ENCODE data around the gene FXYD3.
"Not testable (repeated sequence)": the region's sequence is repeated elsewhere in the genome, so short reads cannot be mapped to it uniquely, and the experiment has no call there.

FXYD3 gene

DNA sequence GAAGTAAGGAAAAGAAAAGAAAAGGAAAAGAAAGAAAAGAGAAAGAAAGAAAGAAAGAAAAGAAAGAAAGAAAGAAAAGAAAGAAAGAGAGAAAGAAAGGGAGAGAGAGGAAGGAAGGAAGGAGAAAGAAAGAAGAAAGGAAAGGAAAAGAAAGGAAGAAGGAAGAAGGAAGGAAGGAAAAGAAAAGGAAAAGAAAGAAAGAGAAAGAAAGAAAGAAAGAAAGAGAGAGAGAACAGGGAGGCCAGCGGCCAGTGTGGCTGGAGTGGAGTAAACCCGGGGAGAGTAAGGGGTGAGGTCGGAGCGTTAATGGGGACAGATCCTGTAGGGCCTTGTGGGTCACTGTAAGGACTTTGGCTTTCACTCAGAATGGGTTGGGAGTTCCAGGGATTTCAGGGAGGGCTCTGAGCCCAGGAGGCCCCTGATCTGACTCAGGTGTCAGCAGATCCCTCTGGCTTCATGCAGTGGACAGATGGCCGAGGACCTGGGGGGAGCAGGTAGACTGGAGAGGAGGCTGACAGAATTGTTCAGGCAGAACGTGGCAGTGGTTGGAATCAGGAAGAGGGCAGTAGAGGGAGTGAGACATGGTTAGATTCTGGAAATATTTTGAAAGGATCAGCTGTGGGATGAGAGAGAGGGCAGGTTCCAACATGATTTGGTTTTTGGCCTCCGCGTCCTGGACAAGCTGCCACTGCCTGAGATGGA lies 19.8 kb upstream of the FXYD3 start:
- ChIA-PET POLR2A (ENCODE audit: low non-redundant PET) (no interaction called here), CTCF (interaction anchor here (0.5 to 1.4 kb wide), 5 partner anchors 22 to 90 kb away, joined by 3 to 6 read pairs (median 3); partner anchors contain the start of gene LGI4)
- peak; percentile 82 for DNase-seq (ENCODE audit: low spot score)
- H3K27ac ChIP-seq, result peak overlapping the region; percentile 92
- TF ChIP-seq, protein P1, sequence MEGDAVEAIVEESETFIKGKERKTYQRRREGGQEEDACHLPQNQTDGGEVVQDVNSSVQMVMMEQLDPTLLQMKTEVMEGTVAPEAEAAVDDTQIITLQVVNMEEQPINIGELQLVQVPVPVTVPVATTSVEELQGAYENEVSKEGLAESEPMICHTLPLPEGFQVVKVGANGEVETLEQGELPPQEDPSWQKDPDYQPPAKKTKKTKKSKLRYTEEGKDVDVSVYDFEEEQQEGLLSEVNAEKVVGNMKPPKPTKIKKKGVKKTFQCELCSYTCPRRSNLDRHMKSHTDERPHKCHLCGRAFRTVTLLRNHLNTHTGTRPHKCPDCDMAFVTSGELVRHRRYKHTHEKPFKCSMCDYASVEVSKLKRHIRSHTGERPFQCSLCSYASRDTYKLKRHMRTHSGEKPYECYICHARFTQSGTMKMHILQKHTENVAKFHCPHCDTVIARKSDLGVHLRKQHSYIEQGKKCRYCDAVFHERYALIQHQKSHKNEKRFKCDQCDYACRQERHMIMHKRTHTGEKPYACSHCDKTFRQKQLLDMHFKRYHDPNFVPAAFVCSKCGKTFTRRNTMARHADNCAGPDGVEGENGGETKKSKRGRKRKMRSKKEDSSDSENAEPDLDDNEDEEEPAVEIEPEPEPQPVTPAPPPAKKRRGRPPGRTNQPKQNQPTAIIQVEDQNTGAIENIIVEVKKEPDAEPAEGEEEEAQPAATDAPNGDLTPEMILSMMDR (conservative IDR thresholded peaks at IDR 0.05; ENCODE audit: low read depth), result no peak

DNA sequence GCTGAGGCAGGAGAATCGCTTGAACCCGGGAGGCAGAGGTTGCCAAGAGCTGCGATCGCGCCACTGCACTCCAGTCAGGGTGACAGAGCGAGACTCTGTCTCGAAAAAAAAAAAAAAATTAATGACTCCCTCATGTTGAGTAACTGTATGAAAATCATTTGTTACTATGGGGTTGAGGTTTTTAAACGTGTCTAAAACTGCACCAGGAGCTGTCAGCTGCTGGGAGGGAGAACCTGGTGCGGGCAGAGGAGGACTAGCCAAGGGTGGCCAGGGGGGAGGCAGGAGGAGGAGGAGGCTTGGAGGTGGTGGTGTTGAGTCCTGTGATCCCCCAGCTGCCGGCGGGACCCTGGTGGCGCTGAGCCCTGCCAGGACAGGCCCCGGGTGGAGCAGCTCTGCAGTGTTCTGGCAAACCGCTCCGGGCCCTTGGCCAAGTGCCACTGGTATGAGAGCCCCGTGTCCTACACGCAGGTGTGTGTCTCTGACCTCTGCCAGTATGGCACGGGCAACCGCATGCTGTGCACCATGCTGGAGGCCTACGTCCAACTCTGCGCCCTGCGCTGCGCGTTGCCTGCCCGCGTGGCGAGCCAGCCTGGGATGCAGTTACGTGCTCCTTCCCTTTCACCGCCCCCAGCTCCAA lies 17.1 kb upstream of the FXYD3 start:
- ChIA-PET POLR2A (ENCODE audit: low non-redundant PET) (no interaction called here), CTCF (interaction anchor here (0.6 to 3.1 kb wide), 3 partner anchors 16 to 32 kb away, joined by 3 to 16 read pairs (median 4); partner anchors contain the start of gene FXYD3)
- peak; percentile 59 for DNase-seq (ENCODE audit: low spot score)
- H3K27ac ChIP-seq, result peak overlapping the region; percentile 92
- TF ChIP-seq, protein P1 (conservative IDR thresholded peaks at IDR 0.05; ENCODE audit: low read depth), result no peak

DNA sequence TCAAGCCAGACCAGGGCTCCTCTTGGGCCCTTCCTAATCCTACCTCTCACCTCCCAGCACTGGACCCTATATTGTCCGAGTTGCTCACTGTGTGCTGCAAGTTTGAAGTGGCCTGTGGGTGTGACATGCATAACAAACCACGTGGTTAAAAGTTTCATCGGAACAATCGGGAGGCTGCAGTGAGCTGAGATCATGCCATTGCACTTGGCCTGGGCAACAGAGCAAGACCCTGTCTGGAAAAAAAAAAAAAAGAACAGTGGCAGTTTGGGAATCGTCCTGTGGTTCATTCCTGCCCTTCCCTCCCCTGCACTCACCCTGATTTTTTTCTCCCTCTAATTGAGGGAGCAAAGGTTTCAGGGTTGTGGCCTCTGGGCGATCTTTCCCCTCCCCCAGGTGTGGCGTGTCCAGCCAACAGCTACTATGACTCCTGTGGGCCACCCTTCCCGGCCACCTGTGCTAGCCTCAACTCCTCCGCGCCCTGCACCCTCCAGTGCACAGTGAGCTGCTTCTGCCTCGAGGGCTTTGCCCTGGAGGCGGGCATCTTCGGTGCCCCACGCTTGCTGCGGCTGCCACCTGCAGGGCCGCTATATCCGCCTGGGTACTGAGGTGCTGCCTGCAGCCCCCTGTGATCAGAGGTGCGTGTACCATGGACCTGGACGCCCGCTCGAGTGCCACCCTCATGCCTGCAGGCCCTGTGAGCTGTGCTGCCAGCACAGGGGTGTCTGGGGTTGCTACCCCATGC lies 16.3 kb upstream of the FXYD3 start:
- TF ChIP-seq, protein P1 (conservative IDR thresholded peaks at IDR 0.05; ENCODE audit: low read depth), result no peak
- DNase-seq (ENCODE audit: low spot score), result no peak
- POLR2A ChIA-PET (ENCODE audit: low non-redundant PET), result no interaction called here
- CTCF ChIA-PET, result interaction anchor here (3.1 kb wide), 1 partner anchor 16 kb away, joined by 16 read pairs; the partner anchor contains the start of gene FXYD3
- peak overlapping the region; percentile 92 for H3K27ac ChIP-seq

DNA sequence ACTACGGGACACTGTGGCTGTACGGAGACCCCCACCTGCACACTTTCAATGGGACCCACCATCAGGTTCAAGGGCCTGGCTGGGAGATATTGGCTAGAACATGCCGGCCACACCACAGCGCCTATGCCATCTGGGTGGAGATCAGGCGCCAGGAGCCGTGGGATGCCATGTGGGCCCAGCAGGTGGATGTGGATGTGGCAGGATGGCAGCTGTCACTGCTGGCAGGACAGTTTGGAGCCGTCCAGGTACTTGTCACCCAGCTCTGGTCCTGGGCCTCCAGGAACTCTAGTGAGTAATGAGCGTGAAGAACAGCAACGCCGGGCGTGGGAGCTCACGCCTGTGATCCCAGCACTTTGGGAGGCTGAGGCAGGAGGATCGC lies 15.7 kb upstream of the FXYD3 start:
- TF ChIP-seq, protein P1 (conservative IDR thresholded peaks at IDR 0.05; ENCODE audit: low read depth), result no peak
- CTCF ChIA-PET, result interaction anchor here (0.9 to 3.1 kb wide), 2 partner anchors 10 to 15 kb away, joined by 3 to 16 read pairs; partner anchors contain the start of gene FXYD3
- no peak for DNase-seq (ENCODE audit: low spot score)
- POLR2A ChIA-PET (ENCODE audit: low non-redundant PET), result no interaction called here
- peak overlapping the region; percentile 92 for H3K27ac ChIP-seq

DNA sequence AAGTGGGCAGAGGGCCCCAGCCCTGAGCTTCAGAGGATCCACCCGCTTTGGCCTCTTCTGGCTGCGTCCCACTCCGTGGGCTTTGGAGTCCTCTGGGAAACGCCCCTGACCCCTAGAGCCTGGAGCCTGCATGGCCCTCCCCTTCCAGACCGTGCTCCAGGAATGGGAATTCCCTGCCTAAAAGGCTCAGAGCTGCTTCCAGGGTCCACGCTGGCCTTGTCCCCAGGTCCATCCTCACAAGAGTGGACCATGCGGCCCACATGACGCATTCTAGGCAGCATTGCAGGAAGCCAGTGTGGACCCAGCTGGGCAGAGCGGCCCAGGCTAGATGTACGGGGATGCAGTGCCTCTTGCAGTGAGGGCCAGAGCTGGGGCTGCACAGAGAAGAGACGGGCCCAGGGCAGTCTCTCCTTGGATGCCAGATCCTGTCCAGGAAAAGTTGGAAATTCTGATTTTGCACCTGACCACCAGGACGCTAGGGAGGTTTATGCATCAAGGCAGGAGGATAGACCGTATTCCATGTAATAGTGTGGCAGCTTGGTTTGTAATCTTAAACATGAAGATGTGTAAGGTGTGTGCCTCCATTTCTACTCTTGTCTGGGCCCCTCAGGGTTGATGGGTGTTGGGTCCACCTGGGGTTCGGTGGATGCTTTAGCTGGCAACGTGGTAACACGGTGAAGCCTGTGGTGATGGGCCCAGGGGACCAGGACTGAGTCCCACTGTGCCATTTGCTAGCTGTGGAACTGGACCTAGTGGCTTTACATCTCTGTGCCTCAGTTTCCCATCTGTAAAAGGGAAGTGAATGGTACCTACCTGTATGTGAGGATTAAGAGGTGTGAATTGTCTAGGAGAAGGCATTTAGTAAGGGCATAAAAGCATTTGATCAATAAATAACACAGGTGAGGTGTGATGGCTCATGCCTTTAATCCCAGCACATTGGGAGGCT lies 14.8 kb upstream of the FXYD3 start:
- TF ChIP-seq, protein P1 (conservative IDR thresholded peaks at IDR 0.05; ENCODE audit: low read depth), result no peak
- DNase-seq (ENCODE audit: low spot score), result no peak
- H3K27ac ChIP-seq, result peak overlapping the region; percentile 92
- ChIA-PET POLR2A (ENCODE audit: low non-redundant PET) (no interaction called here), CTCF (interaction anchor here (0.6 to 3.1 kb wide), 5 partner anchors 11 to 128 kb away, joined by 3 to 16 read pairs (median 3); partner anchors contain the start of gene FXYD3)

DNA sequence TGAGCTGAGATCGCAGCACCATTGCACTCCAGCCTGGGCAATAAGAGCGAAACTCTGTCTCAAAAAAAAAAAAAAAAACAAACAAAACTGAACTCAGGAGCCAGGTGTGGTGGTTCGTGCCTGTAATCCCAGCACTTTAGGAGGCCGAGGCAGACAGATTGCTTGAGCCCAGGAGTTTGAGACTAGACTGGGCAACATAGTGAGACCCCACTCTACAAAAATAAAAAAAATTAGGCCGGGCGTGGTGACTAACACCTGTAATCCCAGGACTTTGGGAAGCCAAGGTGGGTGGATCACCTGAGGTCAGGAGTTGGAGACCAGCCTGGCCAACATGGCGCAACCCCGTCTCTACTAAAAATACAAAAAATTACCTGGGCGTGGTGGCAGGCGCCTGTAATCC lies 13.7 kb upstream of the FXYD3 start:
- POLR2A ChIA-PET (ENCODE audit: low non-redundant PET); DNase-seq (ENCODE audit: low spot score); H3K27ac ChIP-seq: not testable (repeated sequence)
- CTCF ChIA-PET, result interaction anchor here (0.6 to 0.8 kb wide), 2 partner anchors 35 to 62 kb away, joined by 3 read pairs; no protein-coding TSS in a partner anchor

DNA sequence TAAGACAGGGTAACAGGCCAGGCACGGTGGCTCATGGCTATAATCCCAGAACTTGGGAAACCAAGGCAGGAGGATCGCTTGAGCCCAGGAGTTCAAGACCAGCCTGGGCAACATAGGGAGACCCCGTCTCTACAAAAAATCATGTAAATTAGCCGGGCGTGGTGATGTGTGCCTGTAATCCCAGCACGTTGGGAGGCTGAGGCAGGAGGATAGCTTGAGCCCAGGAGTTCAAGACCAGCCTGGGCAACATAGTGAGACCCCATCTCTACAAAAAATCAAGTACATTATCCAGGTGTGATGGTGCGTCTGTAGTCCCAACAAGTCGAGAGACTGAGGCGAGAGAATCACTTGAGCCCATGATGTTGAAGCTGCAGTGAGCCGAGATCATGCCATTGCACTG lies 12.0 kb upstream of the FXYD3 start:
- POLR2A ChIA-PET (ENCODE audit: low non-redundant PET); DNase-seq (ENCODE audit: low spot score): not testable (repeated sequence)
- CTCF ChIA-PET, result interaction anchor here (0.6 kb wide), 1 partner anchor 36 kb away, joined by 5 read pairs; no protein-coding TSS in a partner anchor

More for the DNA sequence above, 12.0 kb upstream of the FXYD3 start:
- H3K27ac ChIP-seq, result not testable (repeated sequence)

Measured in RWPE1 (cell line).